DND-41 (cell line): ENCODE data around the gene SLC15A4.

Source experiments
- EZH2 ChIP-seq: IDR thresholded peaks from 3 replicates; pipeline ENCODE4 v1.6.1; 2012; ENCODE audit warnings: borderline replicate concordance, low read depth, mild to moderate bottlenecking, moderate library complexity, low read length, inconsistent platforms; ENCODE audit not compliant: severe bottlenecking
- TF ChIP-seq, protein P1 (sequence below): IDR thresholded peaks from 2 replicates; pipeline ENCODE4 v1.5.1; 2012; ENCODE audit warnings: borderline replicate concordance, low read length, moderate library complexity, mild to moderate bottlenecking; ENCODE audit not compliant: poor library complexity, severe bottlenecking; ENCODE audit errors: extremely low read depth

DNA sequence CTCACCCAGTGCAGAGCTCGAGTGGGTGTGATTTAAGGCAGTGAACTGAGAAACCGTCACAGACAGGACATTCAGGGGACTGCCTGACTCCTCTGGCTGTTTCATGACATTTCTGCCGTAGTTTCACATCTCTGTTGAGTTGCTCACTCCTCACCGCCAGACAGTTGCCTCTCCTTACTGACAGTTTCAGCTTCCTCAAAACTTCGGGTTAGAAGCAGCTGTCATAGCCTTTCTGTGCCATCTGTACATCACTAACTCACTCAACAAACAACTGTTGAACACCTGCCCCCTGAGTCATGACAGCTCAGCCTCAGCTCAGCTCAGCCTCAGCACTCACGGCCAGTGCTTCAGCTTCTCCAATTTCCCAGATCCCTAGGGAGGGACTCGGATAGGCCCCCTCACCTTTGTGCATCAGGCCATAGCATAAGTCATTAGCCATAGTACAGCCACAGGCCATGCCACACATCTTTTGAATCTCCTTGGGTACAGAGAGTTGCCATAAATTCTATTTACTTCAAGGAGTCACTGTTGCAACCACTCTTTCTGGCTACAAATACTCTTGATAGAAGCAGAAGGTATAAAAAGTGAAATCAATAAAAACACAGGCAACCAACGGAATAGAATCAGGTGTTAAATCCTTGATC lies 6.2 kb upstream of the SLC15A4 start:
- TF ChIP-seq, protein P1, sequence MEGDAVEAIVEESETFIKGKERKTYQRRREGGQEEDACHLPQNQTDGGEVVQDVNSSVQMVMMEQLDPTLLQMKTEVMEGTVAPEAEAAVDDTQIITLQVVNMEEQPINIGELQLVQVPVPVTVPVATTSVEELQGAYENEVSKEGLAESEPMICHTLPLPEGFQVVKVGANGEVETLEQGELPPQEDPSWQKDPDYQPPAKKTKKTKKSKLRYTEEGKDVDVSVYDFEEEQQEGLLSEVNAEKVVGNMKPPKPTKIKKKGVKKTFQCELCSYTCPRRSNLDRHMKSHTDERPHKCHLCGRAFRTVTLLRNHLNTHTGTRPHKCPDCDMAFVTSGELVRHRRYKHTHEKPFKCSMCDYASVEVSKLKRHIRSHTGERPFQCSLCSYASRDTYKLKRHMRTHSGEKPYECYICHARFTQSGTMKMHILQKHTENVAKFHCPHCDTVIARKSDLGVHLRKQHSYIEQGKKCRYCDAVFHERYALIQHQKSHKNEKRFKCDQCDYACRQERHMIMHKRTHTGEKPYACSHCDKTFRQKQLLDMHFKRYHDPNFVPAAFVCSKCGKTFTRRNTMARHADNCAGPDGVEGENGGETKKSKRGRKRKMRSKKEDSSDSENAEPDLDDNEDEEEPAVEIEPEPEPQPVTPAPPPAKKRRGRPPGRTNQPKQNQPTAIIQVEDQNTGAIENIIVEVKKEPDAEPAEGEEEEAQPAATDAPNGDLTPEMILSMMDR, result no peak
- no peak for TF ChIP-seq EZH2
